Activated CD8-positive, alpha-beta memory T cell treated with anti-CD3 and anti-CD28 coated beads, Interleukin-2, amount 50 U/mL, for 24 hours (primary cell): ENCODE results near the gene EIF4B.
A peak's percentile ranks its signal among the peaks of the same experiment; 100 is the strongest.
"Not testable (repeated sequence)": the region's sequence is repeated elsewhere in the genome, so short reads cannot be mapped to it uniquely, and the experiment has no call there.

ENCODE experiments used
- DNase-seq: peaks from one replicate; pipeline ENCODE4 v3.0.0-alpha.2; 2020; ENCODE audit errors: extremely low read depth

The EIF4B gene

DNA sequence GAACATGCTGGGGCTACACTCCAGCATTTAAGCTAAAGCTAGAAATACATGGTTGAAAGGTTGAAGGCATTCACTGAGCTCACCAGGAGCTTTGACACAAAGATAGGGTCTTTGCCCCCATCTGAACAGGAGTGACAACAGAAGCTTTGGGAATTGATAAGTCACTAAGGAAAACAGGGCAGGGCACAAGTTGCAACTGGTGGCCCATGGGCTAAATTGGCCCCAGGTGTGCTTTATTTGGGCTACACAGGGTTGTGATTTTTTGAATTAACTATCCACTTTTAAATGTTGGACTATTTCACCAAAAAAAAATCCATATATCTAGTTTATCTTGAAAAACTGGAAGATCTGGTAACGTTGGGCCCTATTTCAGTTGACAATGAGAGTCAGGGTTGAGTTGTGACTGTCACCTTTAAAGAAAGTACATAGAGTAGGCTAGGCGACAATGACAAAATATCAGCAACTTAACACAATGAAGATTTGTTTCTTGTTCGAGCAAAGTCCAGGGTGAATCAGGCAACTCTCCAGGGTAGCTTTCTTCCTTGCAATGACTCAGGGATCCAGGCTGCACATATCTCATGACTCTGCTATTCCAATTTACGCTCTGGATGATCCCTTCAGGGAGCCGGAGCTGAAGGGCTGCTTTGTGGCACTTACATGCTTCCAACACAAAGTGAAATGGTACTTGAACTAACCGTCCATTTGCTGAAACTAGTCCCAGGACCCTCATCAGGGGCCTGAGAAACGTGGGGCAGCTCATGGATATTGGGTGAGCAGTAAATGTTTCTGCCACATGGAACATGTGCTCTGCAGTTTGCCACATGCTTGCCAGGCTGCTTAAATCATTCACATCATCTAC lies 13.3 kb upstream of the EIF4B start:
- no peak for DNase-seq

DNA sequence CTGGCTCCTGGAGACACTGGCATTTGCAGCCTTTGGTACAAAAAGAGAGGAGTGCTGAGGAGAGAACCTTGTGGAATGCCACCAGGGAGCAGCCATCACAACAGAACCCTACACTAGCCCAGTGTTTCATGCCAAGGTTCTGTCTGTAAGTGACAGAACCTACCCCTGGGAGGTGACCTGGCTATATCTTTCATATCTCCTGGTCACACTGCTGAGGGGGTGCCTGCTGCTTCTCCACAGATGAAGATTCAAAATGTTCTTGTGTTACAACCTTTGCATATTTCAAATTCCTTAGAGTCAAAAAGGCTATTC lies 12.7 kb upstream of the EIF4B start:
- DNase-seq = no peak

DNA sequence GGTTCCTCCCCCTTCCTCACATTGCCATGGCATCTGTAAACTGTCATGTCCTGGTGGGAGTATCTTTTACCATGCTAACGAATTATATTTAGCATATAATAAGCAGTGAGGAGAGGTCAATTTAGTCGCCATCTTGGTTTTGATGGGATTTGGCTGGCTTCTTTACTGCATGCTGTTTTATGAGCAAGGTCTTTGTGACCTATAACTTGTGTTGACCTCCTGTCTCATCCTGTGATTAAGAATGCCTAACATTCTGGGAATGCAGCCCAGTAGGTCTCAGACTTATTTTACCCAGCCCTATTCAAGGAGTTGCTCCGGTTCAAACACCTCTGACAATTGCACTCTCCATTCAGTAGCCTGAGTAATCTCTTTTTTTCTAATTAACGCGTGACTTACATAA lies 2.1 kb upstream of the EIF4B start:
- DNase-seq = no peak

DNA sequence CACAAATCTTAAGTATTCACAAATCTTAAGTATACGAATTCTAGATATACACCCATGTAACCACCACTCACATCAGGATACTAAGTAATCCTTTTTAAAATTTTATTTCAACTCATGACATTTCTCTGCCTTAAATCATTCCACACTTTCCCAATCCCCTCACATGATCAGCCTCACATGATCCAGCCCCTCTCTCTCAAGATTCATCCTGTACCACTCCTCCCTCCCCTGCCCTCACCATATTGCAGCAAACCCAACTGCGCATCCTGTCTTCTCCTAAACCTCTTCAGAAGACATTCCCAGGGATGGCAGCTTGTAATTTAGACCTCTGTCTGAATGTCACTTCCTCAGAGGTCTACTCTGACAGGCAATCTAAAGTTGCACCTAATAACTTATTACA lies 1.7 kb upstream of the EIF4B start:
- DNase-seq = no peak

DNA sequence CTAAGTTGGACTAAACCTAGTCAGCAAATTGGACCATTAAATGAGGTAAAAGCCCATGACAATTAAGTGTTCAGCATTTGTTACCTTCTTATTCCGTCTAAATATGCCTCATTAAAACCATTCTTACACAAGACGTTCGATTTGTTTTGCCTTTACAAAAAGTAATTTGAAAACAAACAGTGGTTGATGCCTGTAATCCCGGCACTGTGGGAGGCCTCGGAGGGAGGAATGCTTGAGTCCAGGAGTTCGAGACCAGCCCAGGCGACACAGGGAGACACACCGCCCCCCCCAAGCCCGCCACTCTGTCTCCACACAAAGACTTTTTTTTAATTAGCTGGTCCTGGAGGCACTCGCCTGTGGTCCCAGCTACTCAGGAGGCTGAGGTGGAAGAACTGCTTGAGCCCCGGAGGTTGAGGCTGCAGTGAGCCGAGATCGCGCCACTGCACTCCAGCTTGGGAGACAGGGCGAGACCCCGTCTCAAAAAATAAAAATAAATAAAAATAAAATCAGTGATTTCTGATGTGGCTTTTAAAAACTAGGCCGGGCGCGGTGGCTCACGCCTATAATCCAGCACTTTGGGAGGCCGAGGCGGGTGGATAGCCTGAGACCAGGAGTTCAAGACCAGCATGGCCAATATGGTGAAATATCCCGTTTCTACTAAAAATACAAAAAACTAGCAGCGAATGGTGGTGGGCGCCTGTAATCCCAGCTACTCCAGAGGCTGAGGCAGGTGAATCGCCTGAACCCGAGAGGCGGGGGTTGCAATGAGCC lies 856 bp upstream of the EIF4B start:
- no peak for DNase-seq

DNA sequence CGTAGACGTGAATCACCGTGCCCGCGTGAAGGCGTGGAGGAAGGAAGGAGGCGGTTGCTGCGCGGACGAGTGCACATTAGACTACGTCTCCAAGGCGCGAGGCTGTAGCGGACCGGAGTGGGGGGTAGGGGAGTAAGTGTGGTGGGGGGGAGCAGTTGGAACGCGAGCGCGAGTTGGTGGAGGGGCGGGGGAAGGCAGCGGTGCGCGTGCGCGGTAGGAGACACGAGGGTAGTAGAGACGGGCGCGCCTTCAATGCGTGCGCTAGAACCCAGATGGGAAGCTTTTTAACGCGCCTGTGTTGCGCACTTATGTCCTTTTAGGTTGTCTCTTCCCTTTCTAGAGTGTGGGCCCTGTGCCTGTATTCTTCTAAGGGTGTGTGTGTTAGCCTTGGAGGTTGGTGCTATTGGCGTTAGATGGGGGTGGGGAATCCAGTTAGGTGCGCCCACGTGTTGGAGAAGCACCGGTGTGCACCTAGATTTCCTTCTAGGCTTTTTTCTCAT lies 604 bp downstream of the EIF4B start:
- DNase-seq = peak; percentile 72

DNA sequence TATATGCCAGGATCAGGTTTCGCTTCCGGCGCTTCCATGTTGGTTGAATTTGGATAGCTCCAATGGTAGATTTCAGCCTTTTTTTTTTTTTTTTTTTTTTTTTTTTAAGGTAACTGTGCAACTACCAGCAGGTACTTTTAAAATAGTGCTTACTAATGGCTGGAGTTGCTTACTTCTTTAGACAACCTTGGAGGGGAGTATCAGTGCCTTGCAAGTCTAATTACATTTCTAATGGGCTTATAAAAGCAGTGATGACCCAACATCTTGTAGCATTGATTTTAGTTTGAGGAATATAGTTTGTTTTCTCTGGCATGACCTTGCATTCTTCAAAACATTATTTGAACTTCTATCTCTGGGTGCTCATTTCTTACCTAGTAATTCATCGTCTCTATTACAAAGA lies 1.1 kb downstream of the EIF4B start:
- DNase-seq = no peak

DNA sequence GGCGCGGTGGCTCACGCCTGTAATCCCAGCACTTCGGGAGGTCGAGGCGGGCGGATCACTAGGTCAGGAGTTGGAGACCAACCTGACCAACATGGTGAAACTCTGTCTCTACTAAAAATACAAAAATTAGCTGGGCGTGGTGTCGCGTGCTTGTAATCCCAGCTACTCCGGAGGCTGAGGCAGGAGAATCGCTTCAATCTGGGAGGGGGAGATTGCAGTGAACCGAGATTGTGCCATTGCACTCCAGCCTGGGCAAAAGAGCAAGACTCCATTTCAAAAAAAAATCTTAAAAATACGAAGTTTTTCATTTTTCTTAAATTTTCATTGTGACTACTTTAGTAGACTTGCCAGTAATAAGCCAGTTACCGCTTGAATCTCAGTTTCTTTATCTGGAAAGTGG lies 2.5 kb downstream of the EIF4B start:
- not testable (repeated sequence) for DNase-seq

DNA sequence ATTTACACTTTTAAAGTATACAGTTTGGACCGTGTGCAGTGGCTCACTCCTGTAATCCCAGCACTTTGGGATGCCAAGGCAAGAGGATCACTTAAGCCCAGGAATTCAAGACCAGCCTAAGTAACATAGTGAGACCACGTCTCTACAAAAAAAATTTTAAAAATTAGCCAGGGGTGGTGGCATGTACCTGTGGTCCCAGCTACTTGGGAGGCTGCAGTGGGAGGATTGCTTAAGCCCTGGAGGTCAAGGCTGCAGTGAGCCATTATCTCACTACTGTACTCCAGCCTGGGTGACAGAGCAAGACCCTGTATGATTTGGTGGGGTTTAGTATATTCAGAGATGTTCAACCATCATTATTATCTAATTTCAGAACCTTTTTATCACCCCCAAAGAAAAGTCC lies 4.7 kb downstream of the EIF4B start:
- no peak for DNase-seq

DNA sequence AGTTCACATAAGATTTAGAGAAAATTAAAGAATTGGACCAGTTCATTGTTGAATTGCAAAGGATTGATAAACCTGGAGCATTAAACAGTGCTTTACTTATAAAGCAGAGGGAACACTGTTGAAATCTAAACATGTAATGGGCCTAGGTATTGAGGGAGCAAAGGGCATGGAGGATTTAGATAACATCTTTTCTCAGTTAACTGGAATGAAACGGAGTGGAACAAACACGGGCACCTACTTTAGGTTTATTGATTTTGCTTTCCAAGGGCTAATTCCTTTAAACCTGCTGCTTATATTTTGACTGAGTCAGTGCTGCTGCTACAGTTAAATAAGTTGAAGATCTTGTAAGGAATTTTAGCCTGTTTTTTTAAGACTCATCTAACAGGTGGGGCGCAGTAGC lies 5.6 kb downstream of the EIF4B start:
- DNase-seq = no peak

DNA sequence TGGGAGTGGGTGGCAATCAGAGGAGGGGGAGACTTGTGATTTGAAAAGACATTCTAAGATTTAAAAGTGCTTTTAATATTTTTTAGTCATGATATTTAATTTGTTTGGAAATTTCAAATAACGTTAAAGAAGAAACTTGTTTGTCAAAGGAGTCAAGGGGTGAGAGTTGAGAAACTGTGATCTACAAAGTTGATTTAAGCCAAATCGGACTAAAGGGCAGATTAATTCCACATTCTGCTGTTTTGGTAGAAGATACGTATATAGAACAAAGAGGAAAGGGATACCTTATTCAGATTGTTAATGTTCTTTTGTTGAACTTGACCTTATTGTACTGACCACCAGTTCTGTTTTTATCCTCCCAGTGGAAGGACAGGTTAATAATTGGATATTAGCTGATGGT lies 6.7 kb downstream of the EIF4B start:
- no peak for DNase-seq

DNA sequence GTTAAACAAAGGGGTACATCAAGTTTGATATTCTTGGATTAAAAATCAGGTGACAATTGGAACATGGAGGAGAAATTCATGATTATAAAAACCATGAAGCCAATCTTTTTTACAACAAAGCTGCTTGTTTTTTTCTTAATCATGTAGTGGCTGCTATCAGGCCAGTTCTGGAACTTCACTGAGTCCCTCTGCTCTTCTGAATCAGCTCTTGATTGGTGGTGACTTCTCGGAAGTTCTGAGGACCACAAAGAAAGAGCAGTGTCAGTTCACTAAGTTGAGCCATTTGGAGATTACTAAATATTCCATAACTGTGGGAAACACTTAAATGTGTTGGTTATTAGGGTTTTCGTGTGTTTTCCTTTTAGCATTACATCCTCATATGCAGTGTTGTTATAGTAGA lies 8.5 kb downstream of the EIF4B start:
- DNase-seq = no peak

DNA sequence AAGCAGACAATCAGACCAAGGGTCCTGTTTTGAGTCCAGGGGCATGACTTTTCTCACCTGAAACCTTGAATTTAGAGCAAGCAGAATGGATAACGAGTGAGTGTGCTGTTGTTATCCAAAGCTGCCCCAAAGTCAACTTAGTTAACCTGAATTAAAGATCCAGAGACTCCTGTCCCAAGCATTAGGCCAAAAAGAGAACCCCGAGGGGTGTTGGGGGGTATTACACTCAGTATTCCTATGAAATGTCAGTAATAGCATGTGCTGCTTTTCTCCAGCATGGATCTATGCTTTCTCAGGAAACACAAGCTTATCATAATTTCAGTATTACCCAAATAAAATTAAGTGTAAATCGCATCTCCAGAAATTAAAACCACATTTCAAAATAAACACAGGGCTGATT lies 19.0 kb downstream of the EIF4B start:
- no peak for DNase-seq

DNA sequence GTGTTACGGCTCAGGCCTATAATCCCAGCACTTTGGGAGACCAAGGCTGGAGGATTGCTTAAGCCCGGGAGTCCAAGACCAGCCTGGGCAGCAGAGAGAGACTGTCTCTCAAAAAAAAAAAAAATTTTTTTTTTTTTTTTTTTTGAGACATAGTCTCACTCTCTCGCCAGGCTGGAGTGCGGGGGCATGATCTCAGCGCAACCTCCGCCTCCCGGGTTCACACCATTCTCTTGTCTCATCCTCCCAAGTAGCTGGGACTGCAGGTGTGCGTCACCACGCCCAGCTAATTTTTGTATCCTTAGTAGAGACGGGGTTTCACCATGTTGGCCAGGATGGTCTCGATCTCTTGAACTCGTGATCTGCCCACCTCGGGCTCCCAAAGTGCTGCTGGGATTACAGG lies 20.8 kb downstream of the EIF4B start:
- DNase-seq = not testable (repeated sequence)

DNA sequence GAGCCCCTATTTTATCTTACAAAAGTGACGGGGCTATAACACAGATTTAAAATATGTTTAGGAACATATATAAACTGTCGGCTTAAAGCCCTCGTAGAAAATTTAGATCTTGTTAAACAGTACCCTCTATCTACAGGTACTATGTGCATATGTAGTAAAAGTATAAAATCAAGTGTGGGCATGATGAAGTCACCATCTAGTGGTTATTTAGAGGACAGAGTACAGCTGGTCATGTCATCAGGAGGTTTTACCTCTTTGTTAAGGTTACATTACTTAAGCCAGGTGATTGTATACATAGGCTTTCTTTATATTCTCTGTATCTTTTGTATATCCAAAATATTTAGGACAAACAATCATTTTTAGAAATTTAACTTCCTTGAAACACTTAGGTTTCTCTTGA lies 25.4 kb downstream of the EIF4B start:
- no peak for DNase-seq

DNA sequence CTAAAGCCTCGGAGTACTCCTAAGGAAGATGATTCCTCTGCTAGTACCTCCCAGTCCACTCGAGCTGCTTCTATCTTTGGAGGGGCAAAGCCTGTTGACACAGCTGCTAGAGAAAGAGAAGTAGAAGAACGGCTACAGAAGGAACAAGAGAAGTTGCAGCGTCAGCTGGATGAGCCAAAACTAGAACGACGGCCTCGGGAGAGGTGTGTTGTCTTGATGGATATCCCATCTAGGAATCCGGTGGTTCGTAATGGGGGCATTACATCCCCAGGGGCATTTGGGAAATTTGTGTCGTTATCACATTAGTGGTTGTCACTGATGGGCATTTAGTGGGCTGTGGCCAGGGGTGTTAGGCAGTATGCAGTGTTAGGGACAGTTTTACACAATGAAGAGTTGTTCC lies 27.6 kb downstream of the EIF4B start:
- DNase-seq = not testable (repeated sequence)

DNA sequence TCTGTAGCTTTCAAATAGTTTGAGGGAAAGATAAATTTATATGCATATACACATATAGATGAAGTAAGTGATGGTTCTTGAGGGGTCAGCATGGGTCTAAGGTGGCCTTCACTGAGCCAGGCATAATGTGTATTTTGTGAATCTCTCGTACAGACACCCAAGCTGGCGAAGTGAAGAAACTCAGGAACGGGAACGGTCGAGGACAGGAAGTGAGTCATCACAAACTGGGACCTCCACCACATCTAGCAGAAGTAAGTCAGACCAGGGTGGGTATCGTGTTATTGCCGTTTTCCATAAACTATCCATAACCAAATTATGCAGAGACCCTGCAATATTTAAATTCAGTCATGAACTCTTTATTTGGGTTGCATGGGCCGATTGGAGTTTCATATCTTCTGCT lies 28.2 kb downstream of the EIF4B start:
- no peak for DNase-seq

DNA sequence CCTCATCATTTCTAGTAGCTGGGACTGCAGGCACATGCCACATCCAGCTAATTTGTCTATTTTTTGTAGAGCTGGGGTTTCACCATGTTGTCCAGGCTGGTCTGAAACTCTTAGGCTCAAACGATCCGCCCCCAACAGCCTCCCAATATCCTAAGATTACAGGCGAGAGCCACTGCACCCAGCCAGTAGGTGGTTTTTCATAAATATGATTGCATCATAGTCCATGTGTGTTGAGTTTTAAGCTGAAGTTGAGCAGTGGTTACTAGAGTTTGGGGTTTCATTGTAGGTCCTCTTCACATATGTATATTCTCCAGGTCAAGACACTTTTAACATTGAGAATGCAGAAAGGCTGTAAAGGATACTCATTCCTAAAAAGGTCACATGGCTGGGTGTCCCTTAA lies 30.5 kb downstream of the EIF4B start:
- DNase-seq = no peak

DNA sequence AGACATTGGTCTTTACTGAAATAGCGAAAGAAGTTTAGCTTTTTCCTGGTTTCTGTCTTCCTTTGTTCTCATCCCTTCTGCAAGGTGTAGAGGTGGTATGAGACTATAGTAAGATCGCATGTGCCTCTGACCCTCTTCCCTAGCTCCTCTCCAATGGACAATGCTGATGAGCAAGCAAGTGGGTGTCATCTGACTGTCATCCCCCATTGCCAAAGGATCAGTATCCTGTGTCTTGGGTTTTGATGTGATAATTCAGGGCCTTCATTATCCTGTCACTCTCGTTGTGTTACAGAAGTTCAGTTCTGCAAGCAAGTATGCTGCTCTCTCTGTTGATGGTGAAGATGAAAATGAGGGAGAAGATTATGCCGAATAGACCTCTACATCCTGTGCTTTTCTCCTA lies 33.6 kb downstream of the EIF4B start:
- DNase-seq = no peak

DNA sequence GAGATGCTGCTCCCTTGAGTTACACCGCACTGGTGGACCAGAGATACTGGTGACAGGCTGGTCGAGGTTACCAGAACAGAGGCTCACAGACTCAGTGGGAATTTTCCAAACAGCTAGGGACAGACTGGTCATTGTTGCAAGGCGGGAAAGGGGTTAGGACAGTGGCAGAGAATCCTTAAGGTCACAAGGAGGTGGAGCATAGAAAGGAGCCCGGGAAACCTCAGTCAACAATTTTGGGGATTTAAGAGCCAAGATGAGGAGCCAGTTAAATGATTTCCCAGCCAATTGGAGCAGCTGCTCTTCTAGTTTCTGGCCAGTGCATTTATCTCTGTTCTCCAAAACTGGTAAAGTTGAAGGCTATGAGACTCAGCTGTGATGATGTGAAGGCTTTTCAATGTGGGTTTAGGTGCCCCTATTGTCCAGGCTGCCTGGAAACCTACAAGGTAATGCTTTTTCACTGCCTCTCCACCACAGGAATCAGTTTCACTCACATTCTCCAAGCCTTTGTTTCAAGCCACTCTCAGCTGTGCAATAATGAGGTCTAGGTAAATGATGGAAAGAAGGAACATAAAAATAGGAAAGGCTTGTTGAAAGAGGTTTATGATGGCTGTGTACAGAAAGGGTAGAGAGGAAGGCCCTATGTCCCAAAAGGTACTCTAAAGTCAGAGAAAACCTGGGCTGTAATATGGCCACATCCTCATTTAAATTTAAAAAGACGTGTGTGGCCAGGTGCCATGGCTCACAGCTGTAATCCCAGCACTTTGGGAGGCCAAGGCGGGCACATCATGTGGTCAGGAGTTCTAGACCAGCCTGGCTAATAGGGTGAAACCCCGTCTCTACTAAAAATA lies 36.6 kb downstream of the EIF4B start:
- DNase-seq = no peak

DNA sequence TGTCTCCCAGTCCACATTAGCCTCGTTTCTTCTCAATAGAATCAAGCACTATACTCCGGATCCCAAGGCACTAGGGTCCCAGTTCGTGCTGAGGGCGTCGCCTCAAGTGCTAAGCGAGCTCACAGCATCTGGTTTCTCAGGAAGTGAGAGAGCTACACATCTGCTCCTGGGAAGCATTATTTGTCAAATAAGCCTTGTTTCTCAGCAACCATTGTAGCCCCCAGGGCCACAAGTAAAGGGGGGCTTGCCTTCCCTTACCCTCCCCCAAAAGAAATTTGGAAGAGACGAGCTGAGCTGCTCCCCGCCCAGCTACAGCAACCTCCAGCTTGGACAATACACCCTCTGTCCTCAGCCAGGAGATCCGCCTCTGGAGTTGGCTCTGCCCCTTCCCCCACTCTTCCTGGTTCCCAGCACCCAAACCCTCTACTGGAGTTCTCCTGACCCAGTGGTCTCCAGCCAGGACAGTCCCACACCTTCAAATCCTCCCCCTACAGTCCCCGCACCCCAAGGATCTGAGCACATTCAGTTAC lies 37.9 kb downstream of the EIF4B start:
- no peak for DNase-seq
